ENCODE results near the gene KLHL29.

DNA sequence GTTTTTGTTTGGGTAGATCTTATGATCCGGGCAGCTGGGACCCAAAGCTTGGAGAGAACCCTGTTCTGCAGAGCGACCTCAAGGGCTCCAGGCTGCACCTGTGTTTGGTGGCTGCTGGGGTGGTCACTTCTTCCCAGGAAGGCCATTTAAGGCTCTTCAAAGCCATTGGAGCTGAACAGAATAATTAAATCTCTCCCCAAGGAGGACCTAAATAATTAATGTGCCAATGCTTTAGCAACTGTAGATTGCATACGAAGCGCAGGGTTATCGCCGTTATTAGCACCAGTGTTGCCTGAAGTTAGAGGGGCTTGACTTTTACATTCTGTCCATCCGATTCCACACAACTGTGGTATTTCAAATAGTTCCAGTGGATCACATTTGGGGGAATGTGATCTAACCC, 290.5 kb downstream of the KLHL29 start:
- no peak for TF ChIP-seq CTCF (conservative IDR thresholded peaks at IDR 0.05; ENCODE audit: low read length)
- no peak for TF ChIP-seq EZH2phosphoT487 (IDR thresholded peaks at IDR 0.05; ENCODE audit: borderline replicate concordance)

Data from Loucy (cell line).